ENCODE data around the gene DNMT3A. TPM values are rescaled to one million over a fixed set of nuclear protein-coding genes. Genes with fewer than 3 reads are reported as not detected.

The DNMT3A gene
- total and polyA plus RNA-seq, 2 donors (not counting 1 experiment from before 2014, with no cell fraction given): 8.9 to 24.5 TPM

DNA sequence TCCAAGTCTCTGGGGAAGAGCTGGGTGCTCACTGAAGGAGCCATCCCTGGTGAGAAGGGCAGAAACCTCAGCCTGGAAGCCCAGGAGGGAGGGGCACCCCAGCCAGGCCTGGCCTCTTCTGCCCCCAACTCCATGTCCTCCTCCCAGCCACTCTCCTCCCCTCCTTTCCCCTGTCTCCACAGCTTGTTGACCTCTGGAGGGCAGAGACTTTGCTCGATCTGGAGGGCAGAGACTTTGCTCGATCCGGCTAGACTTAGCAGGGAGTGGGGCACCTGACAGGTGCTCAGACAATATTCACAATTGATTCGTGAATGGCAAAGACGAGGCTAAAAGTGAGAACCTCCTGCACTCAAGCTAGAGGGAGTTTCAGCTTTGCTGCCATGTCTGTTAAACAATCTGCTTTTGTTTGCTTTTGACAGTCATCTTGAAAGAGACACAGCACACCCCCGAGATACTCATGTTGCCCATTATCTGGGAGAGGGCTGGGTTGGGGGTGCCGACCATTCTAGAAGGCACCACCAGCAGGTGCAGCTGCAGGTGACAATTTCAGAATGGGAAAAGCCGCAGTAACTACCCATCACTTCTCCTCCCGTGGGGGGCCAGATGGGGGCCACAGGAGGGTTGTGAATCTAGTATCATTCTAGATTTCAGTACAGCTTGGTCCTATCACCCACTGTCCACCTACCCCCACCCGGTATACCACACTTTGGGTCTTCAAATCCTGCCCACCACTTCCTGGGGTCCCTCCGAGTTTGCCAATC, 54.8 kb downstream of the DNMT3A start:
- intact Hi-C loops (cut with micrococcal nuclease): no loop called here
- Histone ChIP-seq H3K79me2 (ENCODE audit: control insufficient read depth, insufficient read depth, low read length) (peaks cover 19% of the 10 kb centered on the region), H3K9ac (ENCODE audit: low read length) (no peak overlapping the region), H3K36me3 (replicated peaks in 1 of 2; ENCODE audit: control extremely low read depth in 1 of 2, control insufficient read depth in 1 of 2, extremely low read depth in 1 of 2, insufficient read depth in 2 of 2, low read length in 1 of 2) (peaks cover 0 to 9% of the 10 kb centered on the region in 2 experiments), H3K4me1 (ENCODE audit: control insufficient read depth in 2 of 2, insufficient read depth in 2 of 2, low read length in 2 of 2) (peaks cover 27 to 36% of the 10 kb centered on the region in 2 donors), H2AFZ (ENCODE audit: insufficient read depth, low read depth, low read length, poor library complexity, severe bottlenecking) (no peak overlapping the region), H3K27ac (ENCODE audit: low read length in 2 of 2) (no peak overlapping the region), H3K4me3 (ENCODE audit: control extremely low read depth in 1 of 5, extremely low read depth in 1 of 5, insufficient read depth in 1 of 5, low read depth in 2 of 5, low read length in 4 of 5) (no peak overlapping the region), H3K9me3 (ENCODE audit: control extremely low read depth in 1 of 3, control insufficient read depth in 2 of 3, insufficient read depth in 1 of 3, low read length in 2 of 3) (no peaks in the 10 kb centered on the region), H3K27me3 (replicated peaks in 1 of 4; ENCODE audit: control extremely low read depth in 1 of 4, control insufficient read depth in 3 of 4, insufficient read depth in 4 of 4, low read length in 3 of 4) (no peaks in the 10 kb centered on the region), H3K4me2 (replicated peaks; ENCODE audit: low read depth, low read length, poor library complexity, severe bottlenecking) (peak overlapping the region; percentile 63), H4K20me1 (ENCODE audit: control insufficient read depth, insufficient read depth, low read length, poor library complexity, severe bottlenecking) (no peaks in the 10 kb centered on the region)
- ATAC-seq (ENCODE audit: low read depth): no peak
- no peaks in the 10 kb centered on the region for H3K27me3 Mint-ChIP-seq
- ChIA-PET CTCF (interaction anchor here (1.2 kb wide), 1 partner anchor 16 kb away, joined by 3 read pairs; no protein-coding TSS in a partner anchor), POLR2A (no interaction called here)
- no peak overlapping the region for H3K4me3 Mint-ChIP-seq
- WGBS (ENCODE audit: insufficient coverage): 74% methylated on average over 7 of the region's 11 CpGs
- peaks cover 30% of the 10 kb centered on the region for H3K4me1 Mint-ChIP-seq
- H3K9me3 Mint-ChIP-seq (ENCODE audit: insufficient read depth): no peaks in the 10 kb centered on the region
- no peak overlapping the region for H3K27ac Mint-ChIP-seq
- TF ChIP-seq EZH2 (IDR thresholded peaks at IDR 0.05; ENCODE audit: borderline replicate concordance, insufficient read depth, low read depth, low read length, poor library complexity, severe bottlenecking): no peak
- TF ChIP-seq, protein P1, sequence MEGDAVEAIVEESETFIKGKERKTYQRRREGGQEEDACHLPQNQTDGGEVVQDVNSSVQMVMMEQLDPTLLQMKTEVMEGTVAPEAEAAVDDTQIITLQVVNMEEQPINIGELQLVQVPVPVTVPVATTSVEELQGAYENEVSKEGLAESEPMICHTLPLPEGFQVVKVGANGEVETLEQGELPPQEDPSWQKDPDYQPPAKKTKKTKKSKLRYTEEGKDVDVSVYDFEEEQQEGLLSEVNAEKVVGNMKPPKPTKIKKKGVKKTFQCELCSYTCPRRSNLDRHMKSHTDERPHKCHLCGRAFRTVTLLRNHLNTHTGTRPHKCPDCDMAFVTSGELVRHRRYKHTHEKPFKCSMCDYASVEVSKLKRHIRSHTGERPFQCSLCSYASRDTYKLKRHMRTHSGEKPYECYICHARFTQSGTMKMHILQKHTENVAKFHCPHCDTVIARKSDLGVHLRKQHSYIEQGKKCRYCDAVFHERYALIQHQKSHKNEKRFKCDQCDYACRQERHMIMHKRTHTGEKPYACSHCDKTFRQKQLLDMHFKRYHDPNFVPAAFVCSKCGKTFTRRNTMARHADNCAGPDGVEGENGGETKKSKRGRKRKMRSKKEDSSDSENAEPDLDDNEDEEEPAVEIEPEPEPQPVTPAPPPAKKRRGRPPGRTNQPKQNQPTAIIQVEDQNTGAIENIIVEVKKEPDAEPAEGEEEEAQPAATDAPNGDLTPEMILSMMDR (IDR thresholded peaks at IDR 0.05): no peak
- no peak for DNase-seq

DNA sequence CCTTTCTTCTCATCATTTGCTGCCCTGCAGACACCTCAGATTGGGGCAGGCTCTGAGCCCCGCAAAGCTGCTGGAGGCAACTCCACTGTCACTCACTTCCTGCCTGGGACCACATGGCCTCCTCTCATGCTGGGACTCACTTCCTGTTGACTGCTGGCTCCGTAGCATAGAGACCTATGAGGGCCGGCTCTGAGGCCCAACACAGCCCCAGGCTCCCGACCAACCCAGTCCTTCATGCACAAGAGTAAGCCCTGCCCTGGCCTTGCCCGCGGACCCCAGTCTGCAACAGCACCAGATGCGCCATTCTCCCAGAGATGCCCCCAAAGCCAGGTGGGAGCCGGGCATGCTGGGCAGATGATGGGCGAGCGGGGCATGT, 55.7 kb downstream of the DNMT3A start:
- no peaks in the 10 kb centered on the region for H3K27me3 Mint-ChIP-seq
- Histone ChIP-seq H3K27me3 (replicated peaks in 1 of 4; ENCODE audit: control extremely low read depth in 1 of 4, control insufficient read depth in 3 of 4, insufficient read depth in 4 of 4, low read length in 3 of 4) (no peaks in the 10 kb centered on the region), H3K9ac (ENCODE audit: low read length) (no peak overlapping the region), H3K4me3 (ENCODE audit: control extremely low read depth in 1 of 5, extremely low read depth in 1 of 5, insufficient read depth in 1 of 5, low read depth in 2 of 5, low read length in 4 of 5) (no peak overlapping the region), H3K27ac (ENCODE audit: low read length in 2 of 2) (no peak overlapping the region), H3K79me2 (ENCODE audit: control insufficient read depth, insufficient read depth, low read length) (peaks cover 13% of the 10 kb centered on the region), H4K20me1 (ENCODE audit: control insufficient read depth, insufficient read depth, low read length, poor library complexity, severe bottlenecking) (no peaks in the 10 kb centered on the region), H2AFZ (ENCODE audit: insufficient read depth, low read depth, low read length, poor library complexity, severe bottlenecking) (peak overlapping the region; percentile 71), H3K4me1 (ENCODE audit: control insufficient read depth in 2 of 2, insufficient read depth in 2 of 2, low read length in 2 of 2) (peaks cover 22 to 35% of the 10 kb centered on the region in 2 donors), H3K9me3 (ENCODE audit: control extremely low read depth in 1 of 3, control insufficient read depth in 2 of 3, insufficient read depth in 1 of 3, low read length in 2 of 3) (no peaks in the 10 kb centered on the region), H3K36me3 (replicated peaks in 1 of 2; ENCODE audit: control extremely low read depth in 1 of 2, control insufficient read depth in 1 of 2, extremely low read depth in 1 of 2, insufficient read depth in 2 of 2, low read length in 1 of 2) (peaks cover 0 to 9% of the 10 kb centered on the region in 2 experiments), H3K4me2 (replicated peaks; ENCODE audit: low read depth, low read length, poor library complexity, severe bottlenecking) (peak overlapping the region; percentile 63)
- H3K9me3 Mint-ChIP-seq (ENCODE audit: insufficient read depth): no peaks in the 10 kb centered on the region
- peak overlapping the region; percentile 78 for H3K27ac Mint-ChIP-seq
- DNase-seq (peak; percentile 56), ATAC-seq (ENCODE audit: low read depth) (peak; percentile 92)
- H3K4me3 Mint-ChIP-seq: no peak overlapping the region
- 62% methylated on average over 10 of the region's 10 CpGs for WGBS (ENCODE audit: insufficient coverage)
- intact Hi-C loops (cut with micrococcal nuclease): no loop called here
- peaks cover 32% of the 10 kb centered on the region for H3K4me1 Mint-ChIP-seq
- ChIA-PET CTCF (no interaction called here), POLR2A (no interaction called here)
- no peak for TF ChIP-seq EZH2 (IDR thresholded peaks at IDR 0.05; ENCODE audit: borderline replicate concordance, insufficient read depth, low read depth, low read length, poor library complexity, severe bottlenecking)
- TF ChIP-seq, protein P1 (IDR thresholded peaks at IDR 0.05): no peak

Data from B cell (primary cell).